H1 (cell line): ENCODE measurements around the gene TRAF1.

Experiments
- ASH2L ChIP-seq: fragments of 200-600, 300-600 bp; sonication (generic); IDR thresholded peaks from one replicate; pipeline ENCODE4 v1.7.1; 2017; ENCODE audit warnings: low read length
- EGR1 ChIP-seq: IDR thresholded peaks from 2 replicates; pipeline ENCODE4 v1.6.1; 2011; ENCODE audit warnings: low read depth, low read length, borderline replicate concordance
- EP300 ChIP-seq, 2 experiments: IDR thresholded peaks; 1 replicate in 1 of 2; 2 replicates in 1 of 2; pipeline ENCODE4 v1.6.1; 2011 to 2012; ENCODE audit warnings: low read depth in 2 of 2, low read length in 2 of 2, mild to moderate bottlenecking in 2 of 2, borderline replicate concordance in 1 of 2, inconsistent platforms in 1 of 2, moderate library complexity in 1 of 2
- NANOG ChIP-seq: IDR thresholded peaks from 2 replicates; pipeline ENCODE4 v1.6.1; 2011; ENCODE audit warnings: low read length, low read depth, mild to moderate bottlenecking, inconsistent platforms; ENCODE audit not compliant: insufficient read depth, poor library complexity, severe bottlenecking
- NRF1 ChIP-seq: IDR thresholded peaks from 2 replicates; pipeline ENCODE4 v1.6.1; 2011; ENCODE audit warnings: mild to moderate bottlenecking, low read depth, low read length, improper control_type of control experiment
- POLR2A ChIP-seq, 2 experiments: IDR thresholded peaks; 1 replicate in 1 of 2; 2 replicates in 1 of 2; pipeline ENCODE4 v1.6.1; 2011; ENCODE audit warnings: low read depth in 2 of 2, low read length in 2 of 2, mild to moderate bottlenecking in 2 of 2; ENCODE audit errors: control extremely low read depth in 1 of 2
- POU5F1 ChIP-seq: IDR thresholded peaks from 2 replicates; pipeline ENCODE4 v1.6.1; 2011; ENCODE audit warnings: low read depth, mild to moderate bottlenecking, low read length, moderate library complexity
- TBP ChIP-seq: IDR thresholded peaks from 2 replicates; pipeline ENCODE4 v1.6.1; 2011; ENCODE audit warnings: low read depth, low read length, improper control_type of control experiment
- TCF12 ChIP-seq: IDR thresholded peaks from 2 replicates; pipeline ENCODE4 v1.6.1; 2011; ENCODE audit warnings: low read depth, mild to moderate bottlenecking, low read length
- TF ChIP-seq, protein P1 (sequence below), 3 experiments: IDR thresholded peaks; 1 replicate in 2 of 3; 2 replicates in 1 of 3; pipeline versions ENCODE4 v1.5.1 to v1.6.1; 2011; ENCODE audit warnings: low read length in 3 of 3, mild to moderate bottlenecking in 3 of 3, inconsistent platforms in 2 of 3, low read depth in 1 of 3, moderate library complexity in 1 of 3; ENCODE audit not compliant: insufficient read depth in 1 of 3; ENCODE audit errors: control extremely low read depth in 1 of 3

DNA sequence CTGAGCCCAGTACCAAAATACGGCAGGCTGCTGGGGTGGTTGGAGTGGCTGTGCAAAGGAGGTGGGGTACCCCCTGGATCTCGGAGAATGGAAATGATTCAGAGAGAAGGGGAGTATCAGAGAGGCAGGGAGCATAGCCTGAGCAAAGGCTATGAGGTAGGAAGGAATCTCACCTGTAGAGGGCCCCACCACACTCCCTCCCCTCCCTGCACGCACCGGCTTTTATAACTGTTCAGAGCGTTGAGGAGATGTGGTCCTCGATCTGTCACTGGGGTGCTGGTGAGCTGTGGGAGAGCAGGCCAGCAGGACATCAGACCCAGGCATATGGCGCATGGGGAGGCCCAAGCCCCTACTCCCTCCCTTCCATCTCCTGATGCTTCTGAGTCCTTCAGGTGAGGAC, 62.8 kb downstream of the TRAF1 start:
- TF ChIP-seq EP300 (IDR thresholded peaks at IDR 0.05; ENCODE audit: borderline replicate concordance in 1 of 2, low read depth in 2 of 2, low read length in 2 of 2) (no peak), ASH2L (no peak), POU5F1 (no peak), TBP (no peak), NANOG (no peak), EGR1 (no peak), POLR2A (IDR thresholded peaks at IDR 0.05; ENCODE audit: control extremely low read depth in 1 of 2, low read depth in 2 of 2, low read length in 2 of 2) (no peak), TCF12 (no peak), NRF1 (no peak)
- TF ChIP-seq, protein P1, sequence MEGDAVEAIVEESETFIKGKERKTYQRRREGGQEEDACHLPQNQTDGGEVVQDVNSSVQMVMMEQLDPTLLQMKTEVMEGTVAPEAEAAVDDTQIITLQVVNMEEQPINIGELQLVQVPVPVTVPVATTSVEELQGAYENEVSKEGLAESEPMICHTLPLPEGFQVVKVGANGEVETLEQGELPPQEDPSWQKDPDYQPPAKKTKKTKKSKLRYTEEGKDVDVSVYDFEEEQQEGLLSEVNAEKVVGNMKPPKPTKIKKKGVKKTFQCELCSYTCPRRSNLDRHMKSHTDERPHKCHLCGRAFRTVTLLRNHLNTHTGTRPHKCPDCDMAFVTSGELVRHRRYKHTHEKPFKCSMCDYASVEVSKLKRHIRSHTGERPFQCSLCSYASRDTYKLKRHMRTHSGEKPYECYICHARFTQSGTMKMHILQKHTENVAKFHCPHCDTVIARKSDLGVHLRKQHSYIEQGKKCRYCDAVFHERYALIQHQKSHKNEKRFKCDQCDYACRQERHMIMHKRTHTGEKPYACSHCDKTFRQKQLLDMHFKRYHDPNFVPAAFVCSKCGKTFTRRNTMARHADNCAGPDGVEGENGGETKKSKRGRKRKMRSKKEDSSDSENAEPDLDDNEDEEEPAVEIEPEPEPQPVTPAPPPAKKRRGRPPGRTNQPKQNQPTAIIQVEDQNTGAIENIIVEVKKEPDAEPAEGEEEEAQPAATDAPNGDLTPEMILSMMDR (IDR thresholded peaks at IDR 0.05; ENCODE audit: control extremely low read depth in 1 of 3, insufficient read depth in 1 of 3, low read depth in 1 of 3, low read length in 3 of 3), result peak; percentile 55 to 72 (median 68)
